Heart left ventricle (tissue), 16 donors: ENCODE measurements around the gene RGSL1. TPM values are rescaled to one million over a fixed set of nuclear protein-coding genes. Genes with fewer than 3 reads are reported as not detected.

Experiments
- ATAC-seq, 4 donors: fragments of 200-7000 bp; cut with Tn5 transposase; one replicate each; pipeline ENCODE4 v1.9.1; 2020 to 2022; ENCODE audit warnings: moderate library complexity in 4 of 4, mild to moderate bottlenecking in 3 of 4, moderate number of reproducible peaks in 1 of 4
- DNase-seq, 5 donors: peaks; one replicate each; pipeline ENCODE4 v3.0.0-alpha.2; 2020
- H3K27ac ChIP-seq, 12 donors: fragments of 200-600 bp; sonication (generic) in 4 of 12; one replicate each; pipeline versions ENCODE4 v1.5.0 to v1.8.0; 2016 to 2022; ENCODE audit warnings: mild to moderate bottlenecking in 2 of 12
- H3K27me3 ChIP-seq, 9 donors: fragments of 200-600 bp; sonication (generic) in 2 of 9; one replicate each; pipeline versions ENCODE4 v1.5.1 to v1.8.0; 2016 to 2022; ENCODE audit warnings: mild to moderate bottlenecking in 3 of 9
- H3K36me3 ChIP-seq, 9 donors: fragments of 200-600 bp; sonication (generic) in 2 of 9; one replicate each; pipeline versions ENCODE4 v1.5.0 to v1.8.0; 2018 to 2022; ENCODE audit warnings: mild to moderate bottlenecking in 2 of 9
- H3K4me1 ChIP-seq, 12 donors: fragments of 200-600 bp; sonication (generic) in 4 of 12; one replicate each; pipeline versions ENCODE4 v1.5.0 to v1.8.0; 2016 to 2022; ENCODE audit warnings: mild to moderate bottlenecking in 3 of 12
- H3K4me3 ChIP-seq, 12 donors: fragments of 200-600 bp; sonication (generic) in 4 of 12; one replicate each; pipeline versions ENCODE4 v1.5.0 to v1.8.0; 2017 to 2022; ENCODE audit warnings: mild to moderate bottlenecking in 9 of 12, moderate library complexity in 4 of 12
- H3K9me3 ChIP-seq, 12 donors: fragments of 200-600 bp; sonication (generic) in 4 of 12; one replicate each; pipeline versions ENCODE4 v1.5.0 to v1.8.0; 2016 to 2022; ENCODE audit warnings: mild to moderate bottlenecking in 1 of 12
- CTCF ChIP-seq, 12 donors: fragments of 200-600 bp; sonication (generic) in 4 of 12; IDR thresholded peaks; one replicate each; pipeline versions ENCODE4 v1.5.0 to v1.8.0; 2018 to 2022; ENCODE audit warnings: antibody characterized with exemption in 12 of 12, mild to moderate bottlenecking in 5 of 12
- POLR2A ChIP-seq, 2 donors: fragments of 450-650 bp; IDR thresholded peaks; one replicate each; pipeline ENCODE4 v1.6.1; 2017; ENCODE audit warnings: antibody characterized with exemption in 2 of 2, mild to moderate bottlenecking in 2 of 2, moderate library complexity in 2 of 2
- WGBS, 4 donors: extraction: QIAGEN DNeasy Blood & Tissue Kit in 2 of 4; methylation state at CpG; one replicate each; pipeline versions ENCODE4 v1.1.5 to v1.1.7; 2013 to 2018; 5-methylcytosine and 5-hydroxymethylcytosine counted together
- intact Hi-C, 10 donors: fragments of 100-400 bp; cut with DNase I; formaldehyde crosslinking; loops; one replicate each; pipeline versions ENCODE4 v1.11.1 to v1.14.2; 2022
- long read RNA-seq, 3 donors: library from polyadenylated mRNA; unstranded; transcript quantifications; one replicate each; pipeline ENCODE4 v2.0.0, GENCODE V29; 2020 to 2021
- polyA plus RNA-seq, 2 donors: library from polyadenylated mRNA; stranded (reverse); fragments of 200-250 nt; gene quantifications; one replicate each; pipeline ENCODE4 v1.2.3, GENCODE V29; 2013
- total RNA-seq, 9 donors: library from RNA; depleted of rRNA in 2 of 9; stranded (reverse); fragments of >200 nt in 2 of 9; fragmentation: NEBNext Ultra II Directional in 3 of 9; extraction: Animal tissue kit (Norgen Biotek cat#: 25700) in 3 of 9; gene quantifications; one replicate each; pipeline versions ENCODE4 v1.1.0 to v1.2.4, GENCODE V29; 2016 to 2023
- donor health status: ischemic (EF 13 %, LVEDD 7.1; RV severe dilation, severe dysfunction).
- donor health status: healthy with polysubstance abuse.
- donor health status: DM: no; HTN: yes; CAD: no.
- donor health status: DM: no; HTN: no; CAD: no.
- donor health status: ischemic (EF 25% LVEDD 6.9; RV normal size, moderate dysfunction).
- donor health status: ischemic (EF 25% LVEDD 5.7; RV mildly dilated, moderate dysfunction).
- donor health status: healthy.
- donor health status: DM: yes; HTN: yes; CAD: no.
- donor health status: ischemic (EF 35%, LVEDD 5.7; RV mildly dilated, moderate dysfunction).
- donor health status: nonischemic (EF 11% LVEDD 7.7; RV severe dilation, severe dysfunction).
- donor health status: DM: yes; HTN: yes; CAD: no.
- donor health status: PGD.
- donor health status: ischemic (EF 29% LVEDD 5.4; RV normal size, mild dysfunction).
- donor health status: nonischemic (EF 23%, LVEDD 6.1; RV moderate dilation, normal function).

Gene RGSL1
- total RNA-seq, result not detected
- not detected for polyA plus RNA-seq
- long read RNA-seq, donor 1, result 0 reads
- long read RNA-seq, donor 2, result 0 reads
- long read RNA-seq, donor 3, result 0 reads

- DNase-seq, result no peak
- Histone ChIP-seq H3K27ac (no peak within 1 kb of the TSS), H3K36me3 (no peaks in the 10 kb centered on the region), H3K9me3 (no peaks in the 10 kb centered on the region), H3K27me3 (peaks cover 0 to 8% (median 0%) of the 10 kb centered on the region in 9 donors), H3K4me1 (peaks cover 0 to 6% (median 0%) of the 10 kb centered on the region in 12 donors), H3K4me3 (no peak within 1 kb of the TSS)
- no peak for ATAC-seq
- TF ChIP-seq CTCF (IDR thresholded peaks at IDR 0.05), result no peak
- no peak for TF ChIP-seq POLR2A (IDR thresholded peaks at IDR 0.05)
- intact Hi-C loops, result loop anchor here in 2 of 10 donors (5.0 to 10.0 kb wide), 2 partner anchors 135 to 332 kb away; partner anchors contain the start of gene RNASEL (in 1 of the 2)
Observed at GRCh38 chr1:182450087-182450486, at the start of gene RGSL1. RGSL1 (plus strand) TSS chr1:182450146; CDS start chr1:182450166, 20 bp downstream.

- H3K27ac ChIP-seq, result no peak within 1 kb of the TSS
- DNase-seq (no peak), ATAC-seq (no peak)
- H3K4me1 ChIP-seq, result peaks cover 0 to 17% (median 10%) of the 10 kb centered on the region in 12 donors
- H3K9me3 ChIP-seq, result peaks cover 0 to 5% (median 0%) of the 10 kb centered on the region in 12 donors
- no peak for TF ChIP-seq POLR2A (IDR thresholded peaks at IDR 0.05)
- TF ChIP-seq CTCF (IDR thresholded peaks at IDR 0.05), result no peak
- no peaks in the 10 kb centered on the region for H3K36me3 ChIP-seq
- no peak within 1 kb of the TSS for H3K4me3 ChIP-seq
- 95 to 99% (median 95%) methylated on average over 4 of the region's 4 CpGs for WGBS, 4 donors
- intact Hi-C loops, result no loop called here
- peaks cover 0 to 3% (median 0%) of the 10 kb centered on the region in 9 donors for H3K27me3 ChIP-seq
Observed at GRCh38 chr1:182400567-182400966, 49.4 kb upstream of the RGSL1 start, which contains the start of gene TEDDM1. TEDDM1 (minus strand) TSS chr1:182400667; CDS start chr1:182400485, 182 bp downstream.

GRCh38 chr1:182404781-182405180 is 45.2 kb upstream of the RGSL1 start:
- Histone ChIP-seq H3K9me3 (peaks cover 0 to 13% (median 0%) of the 10 kb centered on the region in 12 donors), H3K4me1 (no peaks in the 10 kb centered on the region), H3K27ac (no peak overlapping the region), H3K4me3 (no peak overlapping the region), H3K36me3 (no peaks in the 10 kb centered on the region), H3K27me3 (peaks cover 0 to 16% (median 0%) of the 10 kb centered on the region in 9 donors)
- intact Hi-C loops, result no loop called here
- DNase-seq, result no peak
- ATAC-seq, result no peak
- TF ChIP-seq POLR2A (IDR thresholded peaks at IDR 0.05) (no peak), CTCF (IDR thresholded peaks at IDR 0.05) (no peak)
- WGBS, 4 donors, result 50 to 74% (median 67%) methylated on average over 1 of the region's 1 CpG

GRCh38 chr1:182405578-182405977 is 44.4 kb upstream of the RGSL1 start:
- ATAC-seq, result no peak
- WGBS, 4 donors, result 96 to 100% (median 98%) methylated on average over 1 of the region's 1 CpG
- peaks cover 0 to 6% (median 0%) of the 10 kb centered on the region in 12 donors for H3K4me1 ChIP-seq
- peaks cover 0 to 16% (median 0%) of the 10 kb centered on the region in 9 donors for H3K27me3 ChIP-seq
- no peak overlapping the region for H3K27ac ChIP-seq
- H3K36me3 ChIP-seq, result no peaks in the 10 kb centered on the region
- no peak for TF ChIP-seq POLR2A (IDR thresholded peaks at IDR 0.05)
- TF ChIP-seq CTCF (IDR thresholded peaks at IDR 0.05), result no peak
- no peak overlapping the region for H3K4me3 ChIP-seq
- intact Hi-C loops, result no loop called here
- no peak for DNase-seq
- peaks cover 0 to 13% (median 0%) of the 10 kb centered on the region in 12 donors for H3K9me3 ChIP-seq
